ENCODE measurements around the gene CHST11.

DNA sequence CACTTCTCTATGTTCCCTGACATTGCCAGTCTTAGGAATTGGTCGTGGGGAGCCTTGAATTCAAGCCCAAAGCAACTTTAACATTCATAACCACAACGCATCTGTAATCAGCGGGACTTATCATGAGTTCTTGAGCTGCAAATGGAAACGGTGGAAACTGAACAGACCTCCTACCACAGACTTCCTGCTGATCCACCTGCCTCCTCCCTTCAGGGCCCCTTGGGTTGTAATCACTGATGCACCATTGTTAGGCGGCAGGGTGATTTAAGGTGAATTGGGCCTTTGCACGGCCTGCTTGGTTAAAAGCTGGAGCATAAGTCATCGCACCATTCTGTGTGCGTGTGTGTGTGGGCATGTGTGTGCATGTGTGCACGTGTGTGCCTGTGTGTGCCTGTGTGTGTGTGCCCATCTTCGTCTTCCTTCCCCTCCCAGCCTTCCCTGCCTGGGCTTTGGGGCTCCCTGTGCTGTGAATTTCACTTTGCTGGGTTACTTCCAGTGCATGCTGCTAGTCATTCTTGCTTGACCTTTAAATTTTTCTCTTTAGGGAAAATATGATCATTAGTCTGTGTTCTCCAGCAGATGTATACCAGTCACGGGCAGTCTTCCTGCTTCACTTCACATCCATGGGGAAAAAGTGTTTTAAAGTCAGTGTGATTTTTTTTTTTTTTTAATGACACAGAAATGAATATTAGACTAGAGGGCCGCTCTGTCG lies 29.1 kb downstream of the CHST11 start:
- TF ChIP-seq, protein P1, sequence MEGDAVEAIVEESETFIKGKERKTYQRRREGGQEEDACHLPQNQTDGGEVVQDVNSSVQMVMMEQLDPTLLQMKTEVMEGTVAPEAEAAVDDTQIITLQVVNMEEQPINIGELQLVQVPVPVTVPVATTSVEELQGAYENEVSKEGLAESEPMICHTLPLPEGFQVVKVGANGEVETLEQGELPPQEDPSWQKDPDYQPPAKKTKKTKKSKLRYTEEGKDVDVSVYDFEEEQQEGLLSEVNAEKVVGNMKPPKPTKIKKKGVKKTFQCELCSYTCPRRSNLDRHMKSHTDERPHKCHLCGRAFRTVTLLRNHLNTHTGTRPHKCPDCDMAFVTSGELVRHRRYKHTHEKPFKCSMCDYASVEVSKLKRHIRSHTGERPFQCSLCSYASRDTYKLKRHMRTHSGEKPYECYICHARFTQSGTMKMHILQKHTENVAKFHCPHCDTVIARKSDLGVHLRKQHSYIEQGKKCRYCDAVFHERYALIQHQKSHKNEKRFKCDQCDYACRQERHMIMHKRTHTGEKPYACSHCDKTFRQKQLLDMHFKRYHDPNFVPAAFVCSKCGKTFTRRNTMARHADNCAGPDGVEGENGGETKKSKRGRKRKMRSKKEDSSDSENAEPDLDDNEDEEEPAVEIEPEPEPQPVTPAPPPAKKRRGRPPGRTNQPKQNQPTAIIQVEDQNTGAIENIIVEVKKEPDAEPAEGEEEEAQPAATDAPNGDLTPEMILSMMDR (conservative IDR thresholded peaks at IDR 0.05; ENCODE audit: low read depth, low read length) = no peak
- no peak for TF ChIP-seq EZH2 (IDR thresholded peaks at IDR 0.05; ENCODE audit: borderline replicate concordance, low read depth, low read length, poor library complexity, severe bottlenecking)

Data from A673 (cell line).